Adrenal gland (tissue), 12 donors: Measurements from ENCODE around the gene ZFHX2. TPM values are rescaled to one million over a fixed set of nuclear protein-coding genes. Genes with fewer than 3 reads are reported as not detected.

Experiments
- DNase-seq, 7 donors: peaks; one replicate each; pipeline ENCODE4 v3.0.0-alpha.2; 2019 to 2020
- H3K27ac ChIP-seq, 5 donors: fragments of 200-600 bp; sonication (generic) in 4 of 5; 1 replicate in 3 of 5; 2 replicates in 2 of 5; pipeline versions ENCODE4 v1.5.1 to v1.8.0; 2016 to 2020; ENCODE audit warnings: mild to moderate bottlenecking in 1 of 5
- H3K27me3 ChIP-seq: fragments of 200-600 bp; 2 replicates; pipeline ENCODE4 v1.8.0; 2021
- H3K36me3 ChIP-seq, 2 donors: fragments of 200-600 bp; replicated peaks in 1 of 2; 1 replicate in 1 of 2; 2 replicates in 1 of 2; pipeline versions ENCODE4 v1.5.1 to v1.8.0; 2018 to 2022
- H3K4me1 ChIP-seq, 2 donors: fragments of 200-600 bp; replicated peaks in 1 of 2; 1 replicate in 1 of 2; 2 replicates in 1 of 2; pipeline versions ENCODE4 v1.5.1 to v1.8.0; 2018 to 2021
- H3K4me3 ChIP-seq, 4 donors: fragments of 200-600 bp; sonication (generic) in 3 of 4; one replicate each; pipeline ENCODE4 v1.5.1; 2016 to 2018
- H3K9me3 ChIP-seq, 3 donors: fragments of 200-600 bp; sonication (generic) in 1 of 3; replicated peaks in 1 of 3; 1 replicate in 2 of 3; 2 replicates in 1 of 3; pipeline versions ENCODE4 v1.5.1 to v1.8.0; 2016 to 2021
- POLR2A ChIP-seq, 2 donors: fragments of 450-650 bp; IDR thresholded peaks; one replicate each; pipeline ENCODE4 v1.6.1; 2017; ENCODE audit warnings: antibody characterized with exemption in 2 of 2, mild to moderate bottlenecking in 2 of 2, moderate library complexity in 1 of 2
- WGBS, 4 donors: extraction: QIAGEN DNeasy Blood & Tissue Kit in 2 of 4; methylation state at CpG; one replicate each; pipeline versions ENCODE4 v1.1.5 to v1.1.7; 2013 to 2017; 5-methylcytosine and 5-hydroxymethylcytosine counted together
- intact Hi-C, 2 donors: fragments of 100-400 bp; cut with DNase I; formaldehyde crosslinking; loops; one replicate each; pipeline versions ENCODE4 v1.14.1 to v1.15.0; 2022 to 2023
- polyA plus RNA-seq, 3 donors: library from polyadenylated mRNA; stranded (reverse); fragments of 200-250 nt in 2 of 3; fragments of 350-450 nt in 1 of 3; fragmentation: Illumina TruSeq in 1 of 3; extraction: RNeasy Lipid Tissue Mini Kit (QIAGEN cat#74804) in 1 of 3; gene quantifications; one replicate each; pipeline ENCODE4 v1.2.3, GENCODE V29; 2013 to 2014
- total RNA-seq, 9 donors: library from RNA; depleted of rRNA in 4 of 9; stranded (reverse); fragments of >200 nt in 4 of 9; fragments of 120-200 nt in 1 of 9; fragmentation: NEBNext Ultra II Directional in 1 of 9; extraction: Animal tissue kit (Norgen Biotek cat#: 25700) in 1 of 9; gene quantifications; one replicate each; pipeline versions ENCODE4 v1.1.0 to v1.2.4, GENCODE V29; 2013 to 2023
- TF ChIP-seq, protein P1 (sequence below), 6 experiments: fragments of 450-650 bp in 4 of 6; fragments of 200-600 bp in 2 of 6; sonication (generic) in 1 of 6; IDR thresholded peaks; 1 replicate in 5 of 6; 2 replicates in 1 of 6; pipeline versions ENCODE4 v1.5.1 to v1.8.0; 2016 to 2021; ENCODE audit warnings: antibody characterized with exemption in 6 of 6, mild to moderate bottlenecking in 2 of 6, moderate library complexity in 1 of 6
- donor health status: healthy with polysubstance abuse.
- donor health status: Bipolar disorder and iron deficiency.
- donor health status: DM: yes; HTN: yes; CAD: no.
- donor health status: DM: no; HTN: no; CAD: no.
- donor health status: DM: no; HTN: no; CAD: no.
- donor health status: DM: yes; HTN: yes; CAD: no.

The ZFHX2 gene
- total and polyA plus RNA-seq, 12 donors = 0.54 to 9.7 (median 2.3) TPM

DNA sequence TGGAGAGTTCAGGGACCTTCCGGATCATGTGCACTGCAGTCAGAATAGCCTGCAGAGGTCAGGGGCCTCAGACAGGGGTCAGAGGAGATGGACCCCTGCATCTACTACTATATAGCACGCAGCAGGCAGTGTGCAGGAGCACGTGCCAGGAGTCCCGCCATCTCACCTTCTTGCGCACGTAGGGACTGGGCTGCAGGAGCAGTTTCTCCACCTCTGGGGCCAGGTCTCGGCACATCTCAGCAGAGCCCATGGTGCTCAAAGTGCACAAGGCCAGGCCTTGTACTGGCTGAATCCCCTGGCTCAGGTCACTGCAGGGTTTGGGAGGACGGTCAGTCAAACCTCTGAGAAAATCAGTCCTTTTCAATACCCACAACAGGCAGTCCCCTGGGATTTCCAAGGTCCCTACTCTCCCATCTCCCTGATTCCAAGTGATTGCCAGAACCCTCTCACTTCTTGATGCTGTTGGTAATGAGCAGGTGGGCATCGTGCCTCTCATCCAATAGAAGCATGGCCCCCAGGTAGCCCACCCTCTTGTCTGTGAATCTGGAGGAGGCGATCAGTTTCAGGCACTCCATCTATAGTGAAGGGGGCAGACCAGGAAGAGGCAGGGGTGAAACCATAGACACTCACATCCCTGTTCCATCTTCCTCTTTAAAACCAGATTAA lies 14.7 kb upstream of the ZFHX2 start:
- WGBS, 4 donors = 90 to 96% (median 94%) methylated on average over 6 to 10 of the region's 10 CpGs
- Histone ChIP-seq H3K27me3 (no peaks in the 10 kb centered on the region), H3K36me3 (peaks cover 0 to 25% of the 10 kb centered on the region in 2 donors), H3K4me3 (no peak overlapping the region), H3K9me3 (no peaks in the 10 kb centered on the region), H3K27ac (peak overlapping the region in 1 of 5 donors; percentile 73), H3K4me1 (peaks cover 0 to 16% of the 10 kb centered on the region in 2 donors)
- TF ChIP-seq, protein P1, sequence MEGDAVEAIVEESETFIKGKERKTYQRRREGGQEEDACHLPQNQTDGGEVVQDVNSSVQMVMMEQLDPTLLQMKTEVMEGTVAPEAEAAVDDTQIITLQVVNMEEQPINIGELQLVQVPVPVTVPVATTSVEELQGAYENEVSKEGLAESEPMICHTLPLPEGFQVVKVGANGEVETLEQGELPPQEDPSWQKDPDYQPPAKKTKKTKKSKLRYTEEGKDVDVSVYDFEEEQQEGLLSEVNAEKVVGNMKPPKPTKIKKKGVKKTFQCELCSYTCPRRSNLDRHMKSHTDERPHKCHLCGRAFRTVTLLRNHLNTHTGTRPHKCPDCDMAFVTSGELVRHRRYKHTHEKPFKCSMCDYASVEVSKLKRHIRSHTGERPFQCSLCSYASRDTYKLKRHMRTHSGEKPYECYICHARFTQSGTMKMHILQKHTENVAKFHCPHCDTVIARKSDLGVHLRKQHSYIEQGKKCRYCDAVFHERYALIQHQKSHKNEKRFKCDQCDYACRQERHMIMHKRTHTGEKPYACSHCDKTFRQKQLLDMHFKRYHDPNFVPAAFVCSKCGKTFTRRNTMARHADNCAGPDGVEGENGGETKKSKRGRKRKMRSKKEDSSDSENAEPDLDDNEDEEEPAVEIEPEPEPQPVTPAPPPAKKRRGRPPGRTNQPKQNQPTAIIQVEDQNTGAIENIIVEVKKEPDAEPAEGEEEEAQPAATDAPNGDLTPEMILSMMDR (IDR thresholded peaks at IDR 0.05) = no peak
- no peak for TF ChIP-seq POLR2A (IDR thresholded peaks at IDR 0.05)
- no peak for DNase-seq
- intact Hi-C loops = loop anchor here (10.0 kb wide), 2 partner anchors 231 to 241 kb away; partner anchors contain the start of gene PABPN1 (in 1 of the 2)

DNA sequence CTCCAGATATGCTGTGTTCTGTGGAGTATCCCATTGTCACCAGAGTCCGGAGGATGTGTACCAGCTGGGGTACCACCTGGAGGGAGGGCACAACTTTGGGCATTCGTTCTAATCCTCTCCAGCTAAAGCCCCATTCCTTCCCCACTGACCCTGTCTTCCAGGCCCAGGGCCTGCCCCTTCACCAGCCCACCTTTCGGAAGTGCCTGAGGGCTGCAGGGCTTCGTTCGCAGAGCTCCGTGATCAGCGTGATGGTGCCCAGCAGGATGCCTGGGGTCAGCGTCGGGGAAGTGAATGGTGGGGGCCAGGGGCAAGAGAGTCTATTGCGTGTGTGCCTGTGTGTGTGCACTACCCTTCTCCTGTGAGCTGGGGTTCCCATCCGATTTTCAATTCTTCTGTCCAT lies 14.1 kb upstream of the ZFHX2 start:
- DNase-seq = no peak
- 77 to 93% (median 89%) methylated on average over 10 to 11 of the region's 11 CpGs for WGBS, 4 donors
- TF ChIP-seq, protein P1 (IDR thresholded peaks at IDR 0.05) = no peak
- no peak for TF ChIP-seq POLR2A (IDR thresholded peaks at IDR 0.05)
- Histone ChIP-seq H3K9me3 (no peaks in the 10 kb centered on the region), H3K4me3 (no peak overlapping the region), H3K36me3 (peaks cover 0 to 29% of the 10 kb centered on the region in 2 donors), H3K27me3 (no peaks in the 10 kb centered on the region), H3K27ac (no peak overlapping the region), H3K4me1 (peaks cover 0 to 16% of the 10 kb centered on the region in 2 donors)
- intact Hi-C loops = loop anchor here (10.0 kb wide), 2 partner anchors 231 to 241 kb away; partner anchors contain the start of gene PABPN1 (in 1 of the 2)

DNA sequence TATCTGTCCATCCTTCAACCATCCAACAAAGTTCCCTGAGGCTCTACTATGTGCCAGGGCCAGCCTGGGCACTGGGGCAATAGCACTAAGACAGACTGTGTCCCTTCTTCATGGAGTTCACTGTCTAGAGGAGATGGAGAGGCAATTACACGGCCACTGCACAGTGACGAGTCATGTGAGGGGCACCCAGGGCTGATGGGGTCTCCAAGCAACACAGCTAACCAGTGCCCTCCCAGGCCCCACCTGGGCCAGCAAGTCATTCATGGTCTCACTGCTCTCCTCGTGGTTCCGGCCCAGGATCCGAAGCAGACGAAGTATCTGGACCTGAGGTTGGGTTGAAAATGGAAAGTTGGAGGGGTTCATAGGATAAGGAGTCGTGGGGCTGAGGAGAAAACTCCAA lies 13.3 kb upstream of the ZFHX2 start:
- 88 to 93% (median 89%) methylated on average over 7 of the region's 7 CpGs for WGBS, 4 donors
- peaks cover 0 to 35% of the 10 kb centered on the region in 2 donors for H3K36me3 ChIP-seq
- DNase-seq = no peak
- no peak overlapping the region for H3K4me3 ChIP-seq
- H3K4me1 ChIP-seq = peaks cover 0 to 16% of the 10 kb centered on the region in 2 donors
- intact Hi-C loops = loop anchor here (5.0 to 10.0 kb wide), 3 partner anchors 88 to 240 kb away; partner anchors contain the start of gene PABPN1 (in 1 of the 2)
- no peaks in the 10 kb centered on the region for H3K27me3 ChIP-seq
- no peak overlapping the region for H3K27ac ChIP-seq
- no peaks in the 10 kb centered on the region for H3K9me3 ChIP-seq
- TF ChIP-seq POLR2A (IDR thresholded peaks at IDR 0.05) = no peak
- TF ChIP-seq, protein P1 (IDR thresholded peaks at IDR 0.05) = no peak

DNA sequence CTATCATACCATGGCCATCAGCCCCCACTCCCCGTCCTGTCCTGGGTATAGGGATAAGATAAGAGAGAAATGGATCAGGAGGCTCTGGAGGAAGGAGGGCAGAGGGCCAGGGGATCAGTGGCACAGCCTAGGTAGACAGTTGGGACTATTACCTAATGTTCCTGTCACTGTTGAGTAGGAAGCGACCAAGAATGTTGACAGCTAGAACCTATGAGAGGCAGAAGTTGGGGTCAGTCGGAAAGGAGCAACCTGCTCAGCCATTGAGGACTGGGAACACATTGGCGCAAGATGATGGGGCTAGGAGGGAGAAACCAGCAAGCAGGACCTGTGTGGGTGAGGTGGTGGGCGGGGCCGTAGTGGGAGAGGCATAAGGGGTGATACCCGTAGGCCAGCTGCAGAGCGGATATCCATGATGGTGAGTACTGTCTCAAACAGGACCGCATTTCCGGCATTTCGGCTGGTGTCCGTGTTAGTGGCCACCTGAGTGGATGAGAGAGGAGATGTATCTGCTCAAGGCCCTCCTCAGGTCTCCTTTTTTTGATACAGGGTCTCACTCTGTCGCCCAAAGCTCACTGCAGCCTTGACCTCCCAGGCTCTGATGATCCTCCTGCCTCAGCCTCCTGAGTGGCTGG lies 12.7 kb upstream of the ZFHX2 start:
- Histone ChIP-seq H3K27ac (no peak overlapping the region), H3K9me3 (no peaks in the 10 kb centered on the region), H3K4me3 (no peak overlapping the region), H3K27me3 (no peaks in the 10 kb centered on the region), H3K36me3 (peaks cover 0 to 41% of the 10 kb centered on the region in 2 donors), H3K4me1 (peaks cover 0 to 16% of the 10 kb centered on the region in 2 donors)
- DNase-seq = no peak
- TF ChIP-seq, protein P1 (IDR thresholded peaks at IDR 0.05) = no peak
- TF ChIP-seq POLR2A (IDR thresholded peaks at IDR 0.05) = no peak
- intact Hi-C loops = loop anchor here (5.0 to 10.0 kb wide), 3 partner anchors 87 to 239 kb away; partner anchors contain the start of gene PABPN1 (in 1 of the 2)
- WGBS, 4 donors = 86 to 93% (median 88%) methylated on average over 7 to 13 of the region's 13 CpGs
